ENCODE data around the gene CMTM7. TPM values are rescaled to one million over a fixed set of nuclear protein-coding genes. Genes with fewer than 3 reads are reported as not detected.

The CMTM7 gene
- total and polyA plus RNA-seq, 10 of the 15 experiments (the other 5 are each of a cell fraction or from before 2014, with no cell fraction given), result 3.7 to 36.4 (median 14.7) TPM

- FAIRE-seq, result no peak
- ATAC-seq, result peak; percentile 66
- WGBS (ENCODE audit: insufficient coverage, insufficient replicate concordance, low lambda C conversion rate, missing lambda C conversion rate), result 14% methylated on average over 6 of the region's 6 CpGs
- ChIA-PET POLR2A (no interaction called here), CTCF (interaction anchor here (0.8 to 4.2 kb wide), 2 partner anchors 9 to 101 kb away, joined by 4 to 26 read pairs; no protein-coding TSS in a partner anchor), SMC1A (ENCODE audit: uncharacterized antibody, unreplicated experiment) (interaction anchor here (0.5 to 1.4 kb wide), 4 partner anchors 9 to 103 kb away, joined by 3 to 7 read pairs (median 4); no protein-coding TSS in a partner anchor), RAD21 (ENCODE audit: unreplicated experiment) (interaction anchor here (0.9 to 1.2 kb wide), 2 partner anchors 101 to 143 kb away, joined by 3 to 4 read pairs; no protein-coding TSS in a partner anchor)
- H3K4me3 ChIP-seq, result no peak overlapping the region
- peaks cover 19% of the 10 kb centered on the region for H3K4me1 ChIP-seq (ENCODE audit: control insufficient read depth, insufficient read depth, low read length)
- H3K79me2 ChIP-seq (ENCODE audit: control insufficient read depth, insufficient read depth, low read length), result no peaks in the 10 kb centered on the region
- H3K4me2 ChIP-seq (ENCODE audit: control insufficient read depth, insufficient read depth), result 0 out of 2 replicates have a peak overlapping the region, but pooled peaks have one; percentile 43
- H2AFZ ChIP-seq (ENCODE audit: control insufficient read depth, low read depth, low read length), result no peak overlapping the region
- in situ Hi-C loops (cut with MboI) (no loop called here), intact Hi-C loops (cut with micrococcal nuclease; ENCODE audit: unreplicated experiment) (no loop called here)
- H4K20me1 ChIP-seq (ENCODE audit: control insufficient read depth, insufficient read depth), result no peaks in the 10 kb centered on the region
- H3K27ac ChIP-seq (ENCODE audit: control insufficient read depth, insufficient read depth), result no peak overlapping the region
- no peak for DNase-seq (ENCODE audit: low read depth, low spot score)
- H3K36me3 ChIP-seq (ENCODE audit: control insufficient read depth in 2 of 2, insufficient read depth in 2 of 2, low read length in 1 of 2), result no peaks in the 10 kb centered on the region
- no peaks in the 10 kb centered on the region for H3K9me3 ChIP-seq (replicated peaks; ENCODE audit: control insufficient read depth, insufficient read depth, low read length)
- H3K9ac ChIP-seq (ENCODE audit: control insufficient read depth, insufficient read depth, low read length), result no peak overlapping the region
- H3K27me3 ChIP-seq (replicated peaks in 1 of 2; ENCODE audit: control insufficient read depth in 2 of 2, insufficient read depth in 2 of 2, low read length in 1 of 2), result peaks cover 0 to 2% of the 10 kb centered on the region in 2 experiments; a peak in 1 of 4 replicates
- no TSS peak for BruUV-seq (replicated peaks)
- TF ChIP-seq TAF1 (IDR thresholded peaks at IDR 0.05; ENCODE audit: borderline replicate concordance, low read depth, low read length) (no peak), TCF12 (IDR thresholded peaks at IDR 0.05; ENCODE audit: low read depth, low read length) (no peak), KLF5 (IDR thresholded peaks at IDR 0.05; ENCODE audit: partially characterized antibody) (no peak), MEF2A (IDR thresholded peaks at IDR 0.05; ENCODE audit: insufficient read depth, low read depth, low read length) (0 out of 2 replicates have a peak, but pooled peaks have one; percentile 19), PKNOX1 (IDR thresholded peaks at IDR 0.05) (no peak), SREBF1 (IDR thresholded peaks at IDR 0.05; ENCODE audit: low read length) (no peak), NFIC (IDR thresholded peaks at IDR 0.05; ENCODE audit: low read depth, low read length) (peak; percentile 30; the same call in 1 of the 2 replicates), RUNX3 (IDR thresholded peaks at IDR 0.05; ENCODE audit: low read length) (peak; percentile 27; the same call in 1 of the 2 replicates), POLR2A (IDR thresholded peaks at IDR 0.05; ENCODE audit: low read depth, low read length) (no peak), JUNB (IDR thresholded peaks at IDR 0.05) (0 out of 2 replicates have a peak, but pooled peaks have one; percentile 29), IRF5 (IDR thresholded peaks at IDR 0.05; ENCODE audit: borderline replicate concordance) (no peak)
- TF ChIP-seq, protein P1, sequence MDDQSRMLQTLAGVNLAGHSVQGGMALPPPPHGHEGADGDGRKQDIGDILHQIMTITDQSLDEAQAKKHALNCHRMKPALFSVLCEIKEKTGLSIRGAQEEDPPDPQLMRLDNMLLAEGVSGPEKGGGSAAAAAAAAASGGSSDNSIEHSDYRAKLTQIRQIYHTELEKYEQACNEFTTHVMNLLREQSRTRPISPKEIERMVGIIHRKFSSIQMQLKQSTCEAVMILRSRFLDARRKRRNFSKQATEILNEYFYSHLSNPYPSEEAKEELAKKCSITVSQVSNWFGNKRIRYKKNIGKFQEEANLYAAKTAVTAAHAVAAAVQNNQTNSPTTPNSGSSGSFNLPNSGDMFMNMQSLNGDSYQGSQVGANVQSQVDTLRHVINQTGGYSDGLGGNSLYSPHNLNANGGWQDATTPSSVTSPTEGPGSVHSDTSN (IDR thresholded peaks at IDR 0.05; ENCODE audit: insufficient replicate concordance, low read depth, low read length), result no peak
- TF ChIP-seq, protein P2, sequence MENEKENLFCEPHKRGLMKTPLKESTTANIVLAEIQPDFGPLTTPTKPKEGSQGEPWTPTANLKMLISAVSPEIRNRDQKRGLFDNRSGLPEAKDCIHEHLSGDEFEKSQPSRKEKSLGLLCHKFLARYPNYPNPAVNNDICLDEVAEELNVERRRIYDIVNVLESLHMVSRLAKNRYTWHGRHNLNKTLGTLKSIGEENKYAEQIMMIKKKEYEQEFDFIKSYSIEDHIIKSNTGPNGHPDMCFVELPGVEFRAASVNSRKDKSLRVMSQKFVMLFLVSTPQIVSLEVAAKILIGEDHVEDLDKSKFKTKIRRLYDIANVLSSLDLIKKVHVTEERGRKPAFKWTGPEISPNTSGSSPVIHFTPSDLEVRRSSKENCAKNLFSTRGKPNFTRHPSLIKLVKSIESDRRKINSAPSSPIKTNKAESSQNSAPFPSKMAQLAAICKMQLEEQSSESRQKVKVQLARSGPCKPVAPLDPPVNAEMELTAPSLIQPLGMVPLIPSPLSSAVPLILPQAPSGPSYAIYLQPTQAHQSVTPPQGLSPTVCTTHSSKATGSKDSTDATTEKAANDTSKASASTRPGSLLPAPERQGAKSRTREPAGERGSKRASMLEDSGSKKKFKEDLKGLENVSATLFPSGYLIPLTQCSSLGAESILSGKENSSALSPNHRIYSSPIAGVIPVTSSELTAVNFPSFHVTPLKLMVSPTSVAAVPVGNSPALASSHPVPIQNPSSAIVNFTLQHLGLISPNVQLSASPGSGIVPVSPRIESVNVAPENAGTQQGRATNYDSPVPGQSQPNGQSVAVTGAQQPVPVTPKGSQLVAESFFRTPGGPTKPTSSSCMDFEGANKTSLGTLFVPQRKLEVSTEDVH (IDR thresholded peaks at IDR 0.05; ENCODE audit: low read depth, partially characterized antibody), result no peak
These were observed 24.8 kb upstream of the CMTM7 start for GRCh38 chr3:32366638-32367397.
